VCaP (cell line): ENCODE measurements around the gene TYROBP.

Experiments
- H3K27ac ChIP-seq: fragments of 450-650 bp; 2 replicates; pipeline ENCODE4 v1.5.1; 2017
- TF ChIP-seq, protein P1 (sequence below): fragments of 450-650 bp; conservative IDR thresholded peaks from 2 replicates; pipeline ENCODE4 v1.5.1; 2017; ENCODE audit warnings: mild to moderate bottlenecking, moderate library complexity

Gene TYROBP

DNA sequence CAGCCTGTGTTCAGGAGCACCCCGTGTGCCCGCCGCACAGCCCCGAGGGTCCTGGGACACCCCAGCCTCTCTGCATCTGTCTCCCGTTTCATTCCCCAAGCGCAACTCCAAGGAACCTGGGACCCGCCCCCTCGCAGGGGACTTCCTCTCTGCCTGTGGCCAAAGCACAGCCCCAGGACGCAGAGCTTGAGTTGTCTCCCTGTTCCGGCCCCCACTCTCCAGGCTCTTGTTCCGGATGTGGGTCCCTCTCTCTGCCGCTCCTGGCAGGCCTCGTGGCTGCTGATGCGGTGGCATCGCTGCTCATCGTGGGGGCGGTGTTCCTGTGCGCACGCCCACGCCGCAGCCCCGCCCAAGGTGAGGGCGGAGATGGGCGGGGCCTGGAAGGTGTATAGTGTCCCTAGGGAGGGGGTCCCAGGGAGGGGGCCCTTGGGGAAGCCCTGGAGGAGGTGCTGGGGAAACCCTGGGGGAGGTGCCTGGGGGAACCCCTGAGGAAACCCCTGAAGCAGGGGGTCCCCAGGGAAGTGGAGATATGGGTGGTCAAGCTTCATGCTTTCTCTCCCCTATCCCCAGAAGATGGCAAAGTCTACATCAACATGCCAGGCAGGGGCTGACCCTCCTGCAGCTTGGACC, 4.4 kb downstream of the TYROBP start:
- TF ChIP-seq, protein P1, sequence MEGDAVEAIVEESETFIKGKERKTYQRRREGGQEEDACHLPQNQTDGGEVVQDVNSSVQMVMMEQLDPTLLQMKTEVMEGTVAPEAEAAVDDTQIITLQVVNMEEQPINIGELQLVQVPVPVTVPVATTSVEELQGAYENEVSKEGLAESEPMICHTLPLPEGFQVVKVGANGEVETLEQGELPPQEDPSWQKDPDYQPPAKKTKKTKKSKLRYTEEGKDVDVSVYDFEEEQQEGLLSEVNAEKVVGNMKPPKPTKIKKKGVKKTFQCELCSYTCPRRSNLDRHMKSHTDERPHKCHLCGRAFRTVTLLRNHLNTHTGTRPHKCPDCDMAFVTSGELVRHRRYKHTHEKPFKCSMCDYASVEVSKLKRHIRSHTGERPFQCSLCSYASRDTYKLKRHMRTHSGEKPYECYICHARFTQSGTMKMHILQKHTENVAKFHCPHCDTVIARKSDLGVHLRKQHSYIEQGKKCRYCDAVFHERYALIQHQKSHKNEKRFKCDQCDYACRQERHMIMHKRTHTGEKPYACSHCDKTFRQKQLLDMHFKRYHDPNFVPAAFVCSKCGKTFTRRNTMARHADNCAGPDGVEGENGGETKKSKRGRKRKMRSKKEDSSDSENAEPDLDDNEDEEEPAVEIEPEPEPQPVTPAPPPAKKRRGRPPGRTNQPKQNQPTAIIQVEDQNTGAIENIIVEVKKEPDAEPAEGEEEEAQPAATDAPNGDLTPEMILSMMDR, result no peak

DNA sequence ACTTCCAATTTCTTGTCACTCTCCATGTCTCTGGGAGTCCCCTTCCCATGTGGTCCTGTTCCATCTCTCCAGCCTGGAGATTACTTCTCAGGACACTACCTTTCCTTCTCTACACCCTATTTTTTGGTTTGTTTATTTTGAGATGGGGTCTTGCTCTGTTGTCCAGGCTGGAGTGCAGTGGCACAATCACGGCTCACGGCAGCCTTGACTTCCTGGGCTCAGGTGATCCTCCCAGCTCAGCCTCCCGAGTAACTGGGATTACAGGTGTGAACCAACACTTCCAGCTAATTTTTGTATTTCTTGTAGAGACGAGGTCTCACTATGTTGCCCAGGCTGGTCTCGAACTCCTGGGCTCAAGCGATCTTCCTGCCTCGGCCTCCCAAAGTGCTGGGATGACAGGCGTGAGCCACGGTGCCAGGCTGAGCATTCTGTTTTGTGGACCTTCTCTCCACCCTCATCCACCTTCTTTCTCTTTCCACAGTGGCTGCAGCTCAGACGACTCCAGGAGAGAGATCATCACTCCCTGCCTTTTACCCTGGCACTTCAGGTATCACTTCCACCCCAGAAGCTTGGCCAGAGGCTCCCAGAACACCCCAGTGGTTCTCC, 5.1 kb downstream of the TYROBP start:
- TF ChIP-seq, protein P1, result no peak
- H3K27ac ChIP-seq, result peak overlapping the region; percentile 52; the same call in 1 of the 2 replicates

More for the DNA sequence above, 4.4 kb downstream of the TYROBP start:
- H3K27ac ChIP-seq, result peak overlapping the region; percentile 52; the same call in 1 of the 2 replicates

DNA sequence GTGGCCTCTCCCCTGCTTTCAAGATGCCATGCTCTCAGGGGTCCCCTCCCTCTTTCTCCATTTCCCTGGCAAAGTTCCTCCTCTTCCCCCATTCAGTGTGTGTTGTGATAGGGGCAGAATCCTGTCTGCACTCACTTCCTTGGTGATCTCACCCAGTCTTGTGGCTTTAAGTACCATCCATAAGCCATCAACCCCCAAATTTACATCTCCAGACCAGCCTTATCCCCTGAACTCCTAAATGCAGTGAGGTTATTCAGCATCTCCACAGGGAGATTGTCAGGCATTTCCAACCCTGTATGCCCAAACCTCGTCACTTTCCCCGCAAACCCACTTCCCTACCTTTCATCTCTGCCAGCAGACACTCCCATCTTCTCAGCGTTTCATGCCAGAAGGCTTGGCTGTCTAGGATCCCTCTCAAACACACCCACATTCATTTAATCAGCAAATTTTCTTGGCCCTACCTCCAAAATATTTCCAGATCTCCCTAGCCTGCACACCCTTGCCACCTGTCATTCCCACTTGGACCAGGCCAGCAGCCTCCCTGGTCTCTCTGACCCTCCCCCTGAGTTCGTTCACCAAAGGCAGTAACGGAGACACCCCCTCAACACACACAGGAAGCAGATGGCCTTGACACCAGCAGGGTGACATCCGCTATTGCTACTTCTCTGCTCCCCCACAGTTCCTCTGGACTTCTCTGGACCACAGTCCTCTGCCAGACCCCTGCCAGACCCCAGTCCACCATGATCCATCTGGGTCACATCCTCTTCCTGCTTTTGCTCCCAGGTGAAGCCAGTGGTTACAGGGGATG, 6.0 kb downstream of the TYROBP start, which contains the start of gene HCST:
Gene HCST, plus strand, starts transcription at position 676 of the 808 bp plus-strand sequence. Its CDS starts 65 bp downstream, at position 741.
- peak within 1 kb of the TSS; percentile 52; the same call in 1 of the 2 replicates for H3K27ac ChIP-seq
- TF ChIP-seq, protein P1, result no peak

DNA sequence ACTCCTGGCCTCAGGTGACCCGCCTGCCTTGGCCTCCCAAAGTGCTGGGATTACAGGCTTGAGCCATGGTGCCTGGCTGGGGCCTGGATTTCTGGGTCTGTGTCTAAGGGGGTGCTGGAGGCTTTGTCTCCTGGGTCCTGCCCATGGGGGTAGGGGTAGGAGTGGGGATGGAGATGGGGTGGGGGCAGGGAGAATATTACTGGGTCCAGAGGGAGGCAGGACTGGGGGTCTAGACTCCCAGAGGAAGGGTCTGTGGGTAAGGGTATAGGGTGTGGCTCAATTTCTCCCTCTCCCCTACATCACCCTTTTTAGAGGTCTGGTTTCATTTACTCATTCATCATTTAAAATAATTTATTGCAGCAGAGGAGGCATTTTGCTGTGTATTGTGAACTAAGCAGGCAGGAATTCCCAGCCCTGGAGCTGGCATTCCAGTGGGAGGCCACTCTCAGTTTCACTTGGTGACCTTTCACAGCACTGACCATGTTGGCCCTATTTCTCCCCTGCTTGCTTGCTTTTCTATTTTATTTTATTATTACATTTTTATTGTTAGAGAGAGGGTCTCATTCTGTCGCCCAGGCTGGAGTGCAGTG, 6.9 kb downstream of the TYROBP start:
- TF ChIP-seq, protein P1, result no peak
- H3K27ac ChIP-seq, result peak overlapping the region; percentile 91

DNA sequence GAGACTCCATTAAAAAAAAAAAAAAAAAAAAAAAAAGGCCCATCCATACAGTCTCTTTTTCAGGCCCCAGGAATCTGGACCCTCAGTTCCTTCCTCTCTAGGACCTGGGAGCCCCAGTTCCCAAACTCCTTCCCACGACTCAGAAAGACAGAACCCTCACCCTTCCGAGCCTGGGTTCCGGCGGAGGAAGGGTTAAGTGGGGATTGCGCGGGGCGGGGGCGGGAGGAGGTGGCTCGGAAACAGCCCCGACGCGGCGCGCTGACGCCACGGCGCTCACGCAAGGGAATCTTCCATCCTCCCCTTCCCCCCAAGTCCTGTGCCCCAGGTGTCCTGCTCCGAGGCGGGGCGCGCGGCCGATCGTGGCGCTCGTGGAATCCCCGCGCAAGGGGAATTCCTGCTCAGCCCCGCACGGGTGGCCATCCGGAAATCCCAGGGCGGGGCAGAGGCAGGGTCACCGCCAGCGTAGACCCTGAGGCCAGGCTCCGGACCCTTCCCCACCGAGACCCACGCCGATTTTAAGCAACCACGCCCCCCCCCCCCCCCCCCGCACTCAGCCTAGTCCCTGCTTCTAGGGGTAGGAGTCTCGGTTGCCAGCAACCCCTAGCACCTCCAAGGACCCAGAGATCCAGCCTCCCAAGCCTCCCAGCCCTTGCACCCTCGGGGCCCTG, 8.4 kb downstream of the TYROBP start:
- TF ChIP-seq, protein P1, result no peak
- peak overlapping the region; percentile 91 for H3K27ac ChIP-seq

DNA sequence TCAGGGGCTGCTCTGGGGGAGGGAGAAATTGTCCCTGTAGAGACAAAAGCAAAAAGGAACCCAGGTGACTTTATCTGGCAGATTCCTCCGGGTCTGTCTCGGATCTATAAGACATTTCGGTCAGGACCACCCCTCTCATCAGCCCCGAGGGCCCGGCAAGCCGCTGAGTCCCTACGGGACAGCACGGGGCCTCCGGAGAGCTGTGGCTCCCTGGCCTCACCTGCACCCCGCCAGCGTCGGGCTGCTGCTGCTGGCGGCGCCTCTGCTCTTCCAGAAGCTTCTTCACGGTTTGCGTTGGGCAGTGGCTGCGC, 9.6 kb downstream of the TYROBP start:
- peak overlapping the region; percentile 91 for H3K27ac ChIP-seq
- TF ChIP-seq, protein P1, result no peak
